ENCODE data around the gene CDH12.

DNA sequence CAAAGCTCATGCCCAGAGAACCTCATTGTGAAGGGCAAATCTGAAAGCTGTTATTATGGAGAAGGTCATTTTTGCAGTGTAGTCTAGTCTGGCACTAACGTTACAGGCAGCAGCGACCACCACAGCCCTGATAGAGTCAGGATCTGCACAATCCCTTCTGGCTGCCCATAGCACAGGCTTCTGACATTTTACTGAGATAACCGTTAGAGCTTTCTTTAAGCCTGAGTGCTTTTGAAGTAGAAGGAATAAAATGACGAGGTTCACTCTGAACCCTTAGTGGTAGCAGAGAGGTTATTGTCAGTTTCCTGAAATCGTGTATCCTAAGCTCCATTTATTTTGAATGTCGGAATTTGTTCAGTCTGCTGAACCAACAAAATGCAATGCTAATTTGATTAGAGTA is 505.1 kb downstream of the CDH12 start:
- TF ChIP-seq, protein P1, sequence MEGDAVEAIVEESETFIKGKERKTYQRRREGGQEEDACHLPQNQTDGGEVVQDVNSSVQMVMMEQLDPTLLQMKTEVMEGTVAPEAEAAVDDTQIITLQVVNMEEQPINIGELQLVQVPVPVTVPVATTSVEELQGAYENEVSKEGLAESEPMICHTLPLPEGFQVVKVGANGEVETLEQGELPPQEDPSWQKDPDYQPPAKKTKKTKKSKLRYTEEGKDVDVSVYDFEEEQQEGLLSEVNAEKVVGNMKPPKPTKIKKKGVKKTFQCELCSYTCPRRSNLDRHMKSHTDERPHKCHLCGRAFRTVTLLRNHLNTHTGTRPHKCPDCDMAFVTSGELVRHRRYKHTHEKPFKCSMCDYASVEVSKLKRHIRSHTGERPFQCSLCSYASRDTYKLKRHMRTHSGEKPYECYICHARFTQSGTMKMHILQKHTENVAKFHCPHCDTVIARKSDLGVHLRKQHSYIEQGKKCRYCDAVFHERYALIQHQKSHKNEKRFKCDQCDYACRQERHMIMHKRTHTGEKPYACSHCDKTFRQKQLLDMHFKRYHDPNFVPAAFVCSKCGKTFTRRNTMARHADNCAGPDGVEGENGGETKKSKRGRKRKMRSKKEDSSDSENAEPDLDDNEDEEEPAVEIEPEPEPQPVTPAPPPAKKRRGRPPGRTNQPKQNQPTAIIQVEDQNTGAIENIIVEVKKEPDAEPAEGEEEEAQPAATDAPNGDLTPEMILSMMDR (IDR thresholded peaks at IDR 0.05), result no peak
- no peak for TF ChIP-seq EP300 (IDR thresholded peaks at IDR 0.05)
